HepG2 (cell line): Measurements from ENCODE around the gene VGF. TPM values are rescaled to one million over a fixed set of nuclear protein-coding genes. Genes with fewer than 3 reads are reported as not detected.

Source experiments
- EHMT2 ChIP-seq: fragments of 200-600 bp; sonication (generic); IDR thresholded peaks from 2 replicates; pipeline ENCODE4 v1.7.0; 2017; ENCODE audit warnings: antibody characterized with exemption, low read depth, low read length, borderline replicate concordance
- FOXP1 ChIP-seq, 2 experiments: fragments of 450-650 bp in 1 of 2; IDR thresholded peaks; 2 replicates each; pipeline ENCODE4 v1.6.1; 2017 to 2018; ENCODE audit warnings: antibody characterized with exemption in 1 of 2
- GLI4 ChIP-seq: sonication (generic); formaldehyde crosslinking; IDR thresholded peaks from 2 replicates; pipeline ENCODE4 v1.5.1; 2020; ENCODE audit warnings: missing genetic modification reagents, mild to moderate bottlenecking, moderate library complexity, borderline replicate concordance
- KLF15 ChIP-seq: sonication (generic); formaldehyde crosslinking; IDR thresholded peaks from 2 replicates; pipeline ENCODE4 v1.8.1; 2023; ENCODE audit warnings: borderline replicate concordance, mild to moderate bottlenecking, inconsistent platforms, missing genetic modification reagents, mixed read lengths
- MED1 ChIP-seq: sonication (generic); formaldehyde crosslinking; IDR thresholded peaks from 2 replicates; pipeline ENCODE4 v1.4.0; 2020; ENCODE audit warnings: missing genetic modification reagents
- POGK ChIP-seq: sonication (generic); formaldehyde crosslinking; conservative IDR thresholded peaks from 2 replicates; pipeline ENCODE4 v1.8.0; 2022; ENCODE audit warnings: mild to moderate bottlenecking, moderate library complexity, missing genetic modification reagents
- POLR2A ChIP-seq, 2 experiments: IDR thresholded peaks; 2 replicates each; pipeline ENCODE4 v1.6.1; 2011; ENCODE audit warnings: low read depth in 2 of 2, low read length in 2 of 2, mild to moderate bottlenecking in 1 of 2, moderate library complexity in 1 of 2; ENCODE audit not compliant: insufficient read depth in 1 of 2
- SCMH1 ChIP-seq: sonication (generic); formaldehyde crosslinking; IDR thresholded peaks from 2 replicates; pipeline ENCODE4 v1.9.0; 2021; ENCODE audit warnings: missing genetic modification reagents, mild to moderate bottlenecking, borderline replicate concordance
- SIN3A ChIP-seq: IDR thresholded peaks from 2 replicates; pipeline ENCODE4 v1.6.1; 2011; ENCODE audit warnings: low read depth, mild to moderate bottlenecking, control low read depth, low read length, borderline replicate concordance
- SKI ChIP-seq: fragments of 450-650 bp; IDR thresholded peaks from one replicate; pipeline ENCODE4 v1.6.1; 2018; ENCODE audit warnings: mild to moderate bottlenecking; ENCODE audit not compliant: partially characterized antibody
- SNAPC2 ChIP-seq: sonication (generic); formaldehyde crosslinking; IDR thresholded peaks from 2 replicates; pipeline ENCODE4 v1.8.1; 2022; ENCODE audit warnings: mild to moderate bottlenecking, missing genetic modification reagents
- SRSF9 ChIP-seq: fragments of 200-400 bp; formaldehyde crosslinking; IDR thresholded peaks from 2 replicates; pipeline ENCODE4 v1.6.1; 2018; ENCODE audit warnings: borderline replicate concordance, mild to moderate bottlenecking, low read depth, low read length; ENCODE audit not compliant: insufficient read depth, poor library complexity, severe bottlenecking
- TCF7L2 ChIP-seq: IDR thresholded peaks from 2 replicates; pipeline ENCODE4 v1.6.1; 2011; ENCODE audit warnings: mild to moderate bottlenecking, low read depth, low read length, moderate library complexity
- ZNF292 ChIP-seq: sonication (generic); formaldehyde crosslinking; IDR thresholded peaks from 2 replicates; pipeline ENCODE4 v1.8.1; 2022; ENCODE audit warnings: mild to moderate bottlenecking, low read depth, missing genetic modification reagents, borderline replicate concordance
- ZNF850 ChIP-seq: sonication (generic); formaldehyde crosslinking; conservative IDR thresholded peaks from 2 replicates; pipeline ENCODE4 v1.9.0; 2021; ENCODE audit warnings: mild to moderate bottlenecking, missing genetic modification reagents
- polyA plus RNA-seq, 8 experiments: library from polyadenylated mRNA; depleted of rRNA in 3 of 8; stranded (reverse) in 7 of 8; unstranded in 1 of 8; fragments of >200 nt; fragmentation: Illumina TruSeq in 4 of 8; extraction: Trizol in 4 of 8; gene quantifications; 2 replicates each; pipeline versions ENCODE4 v1.2.1 to v1.2.3, GENCODE V29; 2011 to 2016; ENCODE audit warnings: low read depth in 4 of 8, missing spikeins in 1 of 8, mixed read lengths in 1 of 8; ENCODE audit not compliant: insufficient read depth in 1 of 8
- total RNA-seq, 5 experiments: library from RNA; depleted of rRNA; stranded (reverse); fragments of >200 nt; fragmentation: Illumina TruSeq; extraction: Trizol; gene quantifications; 2 replicates each; pipeline ENCODE4 v1.2.3, GENCODE V29; 2016; ENCODE audit warnings: low read depth in 1 of 5
- TF ChIP-seq, protein P1 (sequence below): sonication (generic); formaldehyde crosslinking; IDR thresholded peaks from 2 replicates; pipeline ENCODE4 v1.9.0; 2021; ENCODE audit warnings: missing genetic modification reagents, borderline replicate concordance
- TF ChIP-seq, protein P2 (sequence below): sonication (generic); formaldehyde crosslinking; conservative IDR thresholded peaks from 2 replicates; pipeline ENCODE4 v1.5.0; 2020; ENCODE audit warnings: missing genetic modification reagents
- TF ChIP-seq, protein P3 (sequence below): sonication (generic); formaldehyde crosslinking; IDR thresholded peaks from 2 replicates; pipeline ENCODE4 v1.4.0; 2020; ENCODE audit warnings: mild to moderate bottlenecking, missing genetic modification reagents

VGF gene
- total and polyA plus RNA-seq, 2 of the 13 experiments (the other 11 are each of a cell fraction or from before 2014, with no cell fraction given), result 0.12 to 0.46 TPM

DNA sequence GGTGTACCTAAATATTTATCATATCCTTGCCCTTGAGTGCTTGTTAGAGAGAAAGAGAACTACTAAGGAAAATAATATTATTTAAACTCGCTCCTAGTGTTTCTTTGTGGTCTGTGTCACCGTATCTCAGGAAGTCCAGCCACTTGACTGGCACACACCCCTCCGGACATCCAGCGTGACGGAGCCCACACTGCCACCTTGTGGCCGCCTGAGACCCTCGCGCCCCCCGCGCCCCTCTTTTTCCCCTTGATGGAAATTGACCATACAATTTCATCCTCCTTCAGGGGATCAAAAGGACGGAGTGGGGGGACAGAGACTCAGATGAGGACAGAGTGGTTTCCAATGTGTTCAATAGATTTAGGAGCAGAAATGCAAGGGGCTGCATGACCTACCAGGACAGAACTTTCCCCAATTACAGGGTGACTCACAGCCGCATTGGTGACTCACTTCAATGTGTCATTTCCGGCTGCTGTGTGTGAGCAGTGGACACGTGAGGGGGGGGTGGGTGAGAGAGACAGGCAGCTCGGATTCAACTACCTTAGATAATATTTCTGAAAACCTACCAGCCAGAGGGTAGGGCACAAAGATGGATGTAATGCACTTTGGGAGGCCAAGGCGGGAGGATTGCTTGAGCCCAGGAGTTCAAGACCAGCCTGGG is 27.0 kb downstream of the VGF start (continued):
- TF ChIP-seq POGK, result no peak
- TF ChIP-seq SKI, result no peak
- peak; percentile 29; the same call in 1 of the 2 replicates for TF ChIP-seq SNAPC2 (CRISPR knock-in tag)
- no peak for TF ChIP-seq KLF15 (CRISPR knock-in tag)
- TF ChIP-seq, protein P1, sequence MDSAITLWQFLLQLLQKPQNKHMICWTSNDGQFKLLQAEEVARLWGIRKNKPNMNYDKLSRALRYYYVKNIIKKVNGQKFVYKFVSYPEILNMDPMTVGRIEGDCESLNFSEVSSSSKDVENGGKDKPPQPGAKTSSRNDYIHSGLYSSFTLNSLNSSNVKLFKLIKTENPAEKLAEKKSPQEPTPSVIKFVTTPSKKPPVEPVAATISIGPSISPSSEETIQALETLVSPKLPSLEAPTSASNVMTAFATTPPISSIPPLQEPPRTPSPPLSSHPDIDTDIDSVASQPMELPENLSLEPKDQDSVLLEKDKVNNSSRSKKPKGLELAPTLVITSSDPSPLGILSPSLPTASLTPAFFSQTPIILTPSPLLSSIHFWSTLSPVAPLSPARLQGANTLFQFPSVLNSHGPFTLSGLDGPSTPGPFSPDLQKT, result no peak
- no peak for TF ChIP-seq ZNF850 (CRISPR knock-in tag)
- TF ChIP-seq, protein P2, sequence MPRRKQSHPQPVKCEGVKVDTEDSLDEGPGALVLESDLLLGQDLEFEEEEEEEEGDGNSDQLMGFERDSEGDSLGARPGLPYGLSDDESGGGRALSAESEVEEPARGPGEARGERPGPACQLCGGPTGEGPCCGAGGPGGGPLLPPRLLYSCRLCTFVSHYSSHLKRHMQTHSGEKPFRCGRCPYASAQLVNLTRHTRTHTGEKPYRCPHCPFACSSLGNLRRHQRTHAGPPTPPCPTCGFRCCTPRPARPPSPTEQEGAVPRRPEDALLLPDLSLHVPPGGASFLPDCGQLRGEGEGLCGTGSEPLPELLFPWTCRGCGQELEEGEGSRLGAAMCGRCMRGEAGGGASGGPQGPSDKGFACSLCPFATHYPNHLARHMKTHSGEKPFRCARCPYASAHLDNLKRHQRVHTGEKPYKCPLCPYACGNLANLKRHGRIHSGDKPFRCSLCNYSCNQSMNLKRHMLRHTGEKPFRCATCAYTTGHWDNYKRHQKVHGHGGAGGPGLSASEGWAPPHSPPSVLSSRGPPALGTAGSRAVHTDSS (CRISPR knock-in tag), result no peak
- peak in 1 of 2 experiments; percentile 72; a peak in 2 of 4 replicates for TF ChIP-seq POLR2A (IDR thresholded peaks at IDR 0.05; ENCODE audit: insufficient read depth in 1 of 2, low read depth in 2 of 2, low read length in 2 of 2)
- TF ChIP-seq EHMT2, result no peak
- no peak for TF ChIP-seq FOXP1 (IDR thresholded peaks at IDR 0.05)
- peak; percentile 31; the same call in 1 of the 2 replicates for TF ChIP-seq FOXP1 (CRISPR knock-in tag; IDR thresholded peaks at IDR 0.05)
- TF ChIP-seq SCMH1 (CRISPR knock-in tag), result no peak
- TF ChIP-seq ZNF292 (CRISPR knock-in tag), result no peak
- TF ChIP-seq TCF7L2, result no peak
- peak; percentile 65 for TF ChIP-seq MED1 (CRISPR knock-in tag)
- TF ChIP-seq, protein P3, sequence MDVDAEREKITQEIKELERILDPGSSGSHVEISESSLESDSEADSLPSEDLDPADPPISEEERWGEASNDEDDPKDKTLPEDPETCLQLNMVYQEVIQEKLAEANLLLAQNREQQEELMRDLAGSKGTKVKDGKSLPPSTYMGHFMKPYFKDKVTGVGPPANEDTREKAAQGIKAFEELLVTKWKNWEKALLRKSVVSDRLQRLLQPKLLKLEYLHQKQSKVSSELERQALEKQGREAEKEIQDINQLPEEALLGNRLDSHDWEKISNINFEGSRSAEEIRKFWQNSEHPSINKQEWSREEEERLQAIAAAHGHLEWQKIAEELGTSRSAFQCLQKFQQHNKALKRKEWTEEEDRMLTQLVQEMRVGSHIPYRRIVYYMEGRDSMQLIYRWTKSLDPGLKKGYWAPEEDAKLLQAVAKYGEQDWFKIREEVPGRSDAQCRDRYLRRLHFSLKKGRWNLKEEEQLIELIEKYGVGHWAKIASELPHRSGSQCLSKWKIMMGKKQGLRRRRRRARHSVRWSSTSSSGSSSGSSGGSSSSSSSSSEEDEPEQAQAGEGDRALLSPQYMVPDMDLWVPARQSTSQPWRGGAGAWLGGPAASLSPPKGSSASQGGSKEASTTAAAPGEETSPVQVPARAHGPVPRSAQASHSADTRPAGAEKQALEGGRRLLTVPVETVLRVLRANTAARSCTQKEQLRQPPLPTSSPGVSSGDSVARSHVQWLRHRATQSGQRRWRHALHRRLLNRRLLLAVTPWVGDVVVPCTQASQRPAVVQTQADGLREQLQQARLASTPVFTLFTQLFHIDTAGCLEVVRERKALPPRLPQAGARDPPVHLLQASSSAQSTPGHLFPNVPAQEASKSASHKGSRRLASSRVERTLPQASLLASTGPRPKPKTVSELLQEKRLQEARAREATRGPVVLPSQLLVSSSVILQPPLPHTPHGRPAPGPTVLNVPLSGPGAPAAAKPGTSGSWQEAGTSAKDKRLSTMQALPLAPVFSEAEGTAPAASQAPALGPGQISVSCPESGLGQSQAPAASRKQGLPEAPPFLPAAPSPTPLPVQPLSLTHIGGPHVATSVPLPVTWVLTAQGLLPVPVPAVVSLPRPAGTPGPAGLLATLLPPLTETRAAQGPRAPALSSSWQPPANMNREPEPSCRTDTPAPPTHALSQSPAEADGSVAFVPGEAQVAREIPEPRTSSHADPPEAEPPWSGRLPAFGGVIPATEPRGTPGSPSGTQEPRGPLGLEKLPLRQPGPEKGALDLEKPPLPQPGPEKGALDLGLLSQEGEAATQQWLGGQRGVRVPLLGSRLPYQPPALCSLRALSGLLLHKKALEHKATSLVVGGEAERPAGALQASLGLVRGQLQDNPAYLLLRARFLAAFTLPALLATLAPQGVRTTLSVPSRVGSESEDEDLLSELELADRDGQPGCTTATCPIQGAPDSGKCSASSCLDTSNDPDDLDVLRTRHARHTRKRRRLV (CRISPR knock-in tag), result no peak
- TF ChIP-seq GLI4, result no peak
- TF ChIP-seq SIN3A, result 0 out of 2 replicates have a peak, but pooled peaks have one; percentile 17
- no peak for TF ChIP-seq SRSF9
